Large intestine (tissue), 3 donors: Measurements from ENCODE around the gene BACH2. TPM values are rescaled to one million over a fixed set of nuclear protein-coding genes. Genes with fewer than 3 reads are reported as not detected.

Experiments used
- DNase-seq, 2 donors: peaks; one replicate each; pipeline versions ENCODE4 v3.0.0 to v3.0.0-alpha.2; 2013
- H3K27ac ChIP-seq: one replicate; pipeline ENCODE4 v1.5.1; 2013; ENCODE audit warnings: low read length
- H3K27me3 ChIP-seq: 2 replicates; pipeline ENCODE4 v1.6.1; 2013; ENCODE audit warnings: low read length; ENCODE audit not compliant: control insufficient read depth, insufficient read depth
- H3K36me3 ChIP-seq: 2 replicates; pipeline ENCODE4 v1.6.1; 2013; ENCODE audit warnings: low read length; ENCODE audit not compliant: control insufficient read depth, insufficient read depth
- H3K4me1 ChIP-seq: one replicate; pipeline ENCODE4 v1.6.1; 2013; ENCODE audit warnings: low read length; ENCODE audit not compliant: control insufficient read depth, insufficient read depth
- H3K4me3 ChIP-seq: one replicate; pipeline ENCODE4 v1.5.1; 2013; ENCODE audit warnings: low read length
- H3K9me3 ChIP-seq: one replicate; pipeline ENCODE4 v1.6.1; 2013; ENCODE audit warnings: mild to moderate bottlenecking, low read depth, low read length, moderate library complexity; ENCODE audit not compliant: control insufficient read depth
- WGBS: methylation state at CpG from one replicate; pipeline ENCODE4 v1.1.5; 2013; ENCODE audit warnings: low lambda C conversion rate; ENCODE audit not compliant: insufficient coverage; 5-methylcytosine and 5-hydroxymethylcytosine counted together
- polyA plus RNA-seq: library from polyadenylated mRNA; unstranded; fragments of 120-200 nt; gene quantifications from one replicate; pipeline ENCODE4 v1.2.1, GENCODE V29; 2013

BACH2 gene
- polyA plus RNA-seq, 1 donor = 2.8 TPM

DNA sequence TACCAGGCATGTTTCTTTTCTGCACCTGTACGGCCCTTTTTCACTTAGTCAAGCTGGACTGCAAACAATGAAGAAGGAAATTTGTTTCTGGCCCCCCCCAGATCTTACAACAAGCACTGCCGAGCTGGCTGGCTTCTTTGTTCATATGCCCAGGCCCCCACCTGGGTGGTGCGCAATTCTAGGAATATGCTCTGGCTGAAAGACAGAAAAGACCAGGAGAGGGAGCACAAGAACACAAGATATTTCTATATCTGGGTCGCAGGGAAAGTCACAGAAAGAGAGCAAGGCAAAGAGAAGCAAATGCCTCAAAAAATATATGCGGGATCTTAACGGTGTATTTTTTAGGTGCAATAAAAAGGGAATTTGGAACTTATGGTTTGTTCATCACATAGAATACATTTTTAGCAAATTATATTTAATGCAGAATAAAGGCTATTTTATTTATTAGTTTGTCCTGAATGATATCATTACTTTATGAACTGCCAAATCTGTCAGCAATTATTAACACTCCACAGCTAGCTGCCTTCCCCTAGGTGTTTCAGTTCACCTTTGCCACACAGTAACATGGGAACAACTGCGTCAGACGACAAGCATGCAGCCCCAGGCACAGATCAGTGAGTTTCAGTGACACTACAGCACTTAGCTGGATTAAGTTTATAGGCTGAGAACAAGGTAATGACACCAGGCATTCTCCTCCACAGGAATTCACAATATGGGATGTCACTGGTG lies 325.9 kb downstream of the BACH2 start:
- H3K4me3 ChIP-seq = no peak overlapping the region
- H3K4me1 ChIP-seq = no peaks in the 10 kb centered on the region
- H3K36me3 ChIP-seq = no peaks in the 10 kb centered on the region
- 29% methylated on average over 5 of the region's 8 CpGs for WGBS
- no peaks in the 10 kb centered on the region for H3K9me3 ChIP-seq
- no peak overlapping the region for H3K27ac ChIP-seq
- peaks cover 2% of the 10 kb centered on the region for H3K27me3 ChIP-seq
- peak in 1 of 2 donors; percentile 9 for DNase-seq

DNA sequence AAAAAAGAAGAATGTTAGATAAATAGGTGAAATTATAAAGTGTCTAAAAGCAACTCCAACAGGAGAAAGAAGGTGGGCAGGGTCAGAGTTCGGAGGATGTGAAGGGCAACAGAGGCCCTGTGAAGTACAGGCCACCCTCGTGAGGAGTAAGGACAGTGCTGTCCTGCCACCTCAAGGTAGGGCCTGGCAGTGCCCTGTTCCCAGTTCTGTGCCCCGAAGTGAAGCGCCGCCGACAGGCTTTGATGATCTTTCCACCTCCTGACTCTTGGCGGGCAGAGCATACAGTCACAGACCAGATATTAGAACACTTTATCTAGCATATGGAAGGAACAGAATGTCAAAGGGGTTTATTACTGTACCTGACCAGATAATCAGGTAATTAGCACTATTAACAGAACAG lies 326.6 kb downstream of the BACH2 start:
- no CpG with 5 or more reads among the region's 7 CpGs for WGBS
- H3K36me3 ChIP-seq = no peaks in the 10 kb centered on the region

GRCh38 chr6:89966913-89967312 lies 329.7 kb downstream of the BACH2 start:
- 86% methylated on average over 1 of the region's 3 CpGs for WGBS
- Histone ChIP-seq H3K27ac (no peak overlapping the region), H3K4me1 (no peaks in the 10 kb centered on the region), H3K36me3 (no peaks in the 10 kb centered on the region), H3K9me3 (no peaks in the 10 kb centered on the region), H3K4me3 (no peak overlapping the region), H3K27me3 (peaks cover 2% of the 10 kb centered on the region)
- no peak for DNase-seq

More for the DNA sequence above, 326.6 kb downstream of the BACH2 start:
- no peaks in the 10 kb centered on the region for H3K4me1 ChIP-seq
- H3K4me3 ChIP-seq = no peak overlapping the region
- peaks cover 2% of the 10 kb centered on the region for H3K27me3 ChIP-seq
- DNase-seq = no peak
- no peaks in the 10 kb centered on the region for H3K9me3 ChIP-seq
- no peak overlapping the region for H3K27ac ChIP-seq

- DNase-seq = no peak
- WGBS = no CpG with 5 or more reads among the region's 1 CpG
- Histone ChIP-seq H3K36me3 (no peaks in the 10 kb centered on the region), H3K27me3 (peaks cover 2% of the 10 kb centered on the region), H3K4me3 (no peak overlapping the region), H3K27ac (no peak overlapping the region), H3K9me3 (no peaks in the 10 kb centered on the region), H3K4me1 (no peaks in the 10 kb centered on the region)
Observed at GRCh38 chr6:89966228-89966544, 330.5 kb downstream of the BACH2 start.

DNA sequence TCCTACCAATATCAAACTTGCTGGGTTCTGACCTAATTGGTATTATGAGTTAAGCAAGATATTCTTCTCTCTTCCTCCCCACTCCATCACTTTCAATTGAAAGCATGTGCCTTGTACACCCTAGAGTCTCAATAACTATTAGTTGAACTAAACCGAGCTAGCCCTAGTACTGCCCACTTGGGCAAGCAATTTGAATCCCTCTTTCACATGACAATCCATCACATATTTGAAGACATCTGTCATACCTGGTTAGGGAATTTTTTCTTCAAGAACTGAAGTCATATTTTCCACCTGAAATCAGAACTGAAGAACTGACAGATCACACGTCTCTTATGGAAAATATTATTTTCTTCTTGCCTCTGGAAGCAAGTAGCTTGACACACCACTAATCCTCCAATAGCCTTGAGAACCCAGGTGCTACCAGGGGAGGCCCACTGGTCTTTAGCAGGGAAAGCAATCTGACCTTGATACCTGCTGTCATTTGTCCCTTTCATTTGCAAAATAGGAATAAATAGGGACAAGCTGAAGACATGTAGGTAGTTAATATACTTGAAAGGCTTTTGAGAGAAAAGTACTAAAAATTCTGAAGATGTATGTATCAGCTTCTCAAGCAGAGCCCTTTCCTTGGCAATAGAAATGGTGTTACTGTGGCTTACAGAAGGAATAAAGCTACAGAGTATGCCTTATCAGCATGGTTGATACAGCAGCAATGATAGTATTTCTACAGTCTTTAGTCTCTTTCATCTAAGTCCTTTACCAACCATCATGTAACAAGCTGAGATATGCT lies 331.0 kb downstream of the BACH2 start:
- no peak for DNase-seq
- no peak overlapping the region for H3K27ac ChIP-seq
- H3K4me3 ChIP-seq = no peak overlapping the region
- H3K4me1 ChIP-seq = no peaks in the 10 kb centered on the region
- no peaks in the 10 kb centered on the region for H3K36me3 ChIP-seq
- no peaks in the 10 kb centered on the region for H3K9me3 ChIP-seq
- WGBS = no CpG with 5 or more reads among the region's 2 CpGs
- no peaks in the 10 kb centered on the region for H3K27me3 ChIP-seq

DNA sequence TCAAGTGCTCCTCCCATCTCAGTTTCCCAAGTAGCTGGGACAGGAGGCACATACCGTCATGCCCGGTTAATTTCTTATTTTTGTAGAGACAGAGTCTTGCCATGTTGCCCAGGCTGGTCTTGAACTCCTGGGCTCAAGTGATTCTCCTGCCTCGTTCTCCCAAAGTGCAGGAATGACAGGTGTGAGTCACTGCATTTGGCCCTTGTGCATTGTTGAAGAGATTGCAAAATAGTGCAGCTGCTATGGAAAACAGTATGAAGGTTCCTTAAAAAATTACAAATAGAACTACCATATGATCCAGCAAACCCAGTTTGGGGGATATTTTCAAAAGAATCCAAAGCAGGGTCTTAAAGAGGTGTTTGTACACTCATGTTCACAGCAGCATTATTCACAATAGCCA lies 333.3 kb downstream of the BACH2 start:
- WGBS = no CpG with 5 or more reads among the region's 3 CpGs
- no peak for DNase-seq

GRCh38 chr6:89961481-89961880 lies 335.2 kb downstream of the BACH2 start:
- no peak overlapping the region for H3K4me3 ChIP-seq
- H3K9me3 ChIP-seq = no peaks in the 10 kb centered on the region
- no peaks in the 10 kb centered on the region for H3K27me3 ChIP-seq
- no peak overlapping the region for H3K27ac ChIP-seq
- WGBS = 83% methylated on average over 1 of the region's 2 CpGs
- H3K36me3 ChIP-seq = no peaks in the 10 kb centered on the region
- H3K4me1 ChIP-seq = no peaks in the 10 kb centered on the region
- DNase-seq = no peak

More for the DNA sequence above, 333.3 kb downstream of the BACH2 start:
- Histone ChIP-seq H3K4me1 (no peaks in the 10 kb centered on the region), H3K27me3 (no peaks in the 10 kb centered on the region), H3K27ac (no peak overlapping the region), H3K9me3 (no peaks in the 10 kb centered on the region), H3K36me3 (no peaks in the 10 kb centered on the region), H3K4me3 (no peak overlapping the region)

- H3K27me3 ChIP-seq = no peaks in the 10 kb centered on the region
- no peak overlapping the region for H3K27ac ChIP-seq
- H3K36me3 ChIP-seq = no peaks in the 10 kb centered on the region
- no peaks in the 10 kb centered on the region for H3K9me3 ChIP-seq
- no peaks in the 10 kb centered on the region for H3K4me1 ChIP-seq
- no CpG with 5 or more reads among the region's 6 CpGs for WGBS
- no peak overlapping the region for H3K4me3 ChIP-seq
- DNase-seq = no peak
Observed at GRCh38 chr6:89959883-89960282, 336.8 kb downstream of the BACH2 start.

- WGBS = no CpG with 5 or more reads among the region's 4 CpGs
- Histone ChIP-seq H3K36me3 (no peaks in the 10 kb centered on the region), H3K4me1 (no peaks in the 10 kb centered on the region), H3K27me3 (no peaks in the 10 kb centered on the region), H3K27ac (no peak overlapping the region), H3K9me3 (no peaks in the 10 kb centered on the region), H3K4me3 (no peak overlapping the region)
- no peak for DNase-seq
Observed at GRCh38 chr6:89956182-89956581, 340.5 kb downstream of the BACH2 start.

GRCh38 chr6:89955364-89955763 lies 341.3 kb downstream of the BACH2 start:
- Histone ChIP-seq H3K4me3 (no peak overlapping the region), H3K27ac (no peak overlapping the region), H3K4me1 (no peaks in the 10 kb centered on the region), H3K36me3 (peaks cover 5% of the 10 kb centered on the region), H3K9me3 (no peaks in the 10 kb centered on the region), H3K27me3 (no peaks in the 10 kb centered on the region)
- no peak for DNase-seq
- no CpG with 5 or more reads among the region's 5 CpGs for WGBS
